Measurements from ENCODE around the gene GLDN.

GLDN gene

GRCh38 chr15:51356983-51357382, 15.5 kb downstream of the GLDN start:
- DNase-seq (ENCODE audit: low read depth in 3 of 3): no peak

- DNase-seq (ENCODE audit: low read depth in 3 of 3): no peak
These were observed 18.5 kb downstream of the GLDN start for GRCh38 chr15:51359981-51360380.

- DNase-seq (ENCODE audit: low read depth in 3 of 3): no peak
These were observed 21.9 kb downstream of the GLDN start for GRCh38 chr15:51363383-51363782.

- DNase-seq (ENCODE audit: low read depth in 3 of 3): no peak
These were observed 24.0 kb downstream of the GLDN start for GRCh38 chr15:51365417-51365816.

- no peak for DNase-seq (ENCODE audit: low read depth in 3 of 3)
These were observed 24.6 kb downstream of the GLDN start for GRCh38 chr15:51366071-51366470.

GRCh38 chr15:51366920-51367319, 25.5 kb downstream of the GLDN start:
- no peak for DNase-seq (ENCODE audit: low read depth in 3 of 3)

GRCh38 chr15:51367322-51367976, 26.0 kb downstream of the GLDN start:
- DNase-seq (ENCODE audit: low read depth in 3 of 3): no peak

GRCh38 chr15:51368307-51368706, 26.9 kb downstream of the GLDN start:
- no peak for DNase-seq (ENCODE audit: low read depth in 3 of 3)

- DNase-seq (ENCODE audit: low read depth in 3 of 3): no peak
These were observed 27.4 kb downstream of the GLDN start for GRCh38 chr15:51368751-51369450.

GRCh38 chr15:51369451-51369761, 28.0 kb downstream of the GLDN start:
- no peak for DNase-seq (ENCODE audit: low read depth in 3 of 3)

GRCh38 chr15:51371266-51371665, 29.8 kb downstream of the GLDN start:
- no peak for DNase-seq (ENCODE audit: low read depth in 3 of 3)

- no peak for DNase-seq (ENCODE audit: low read depth in 3 of 3)
These were observed 32.7 kb downstream of the GLDN start for GRCh38 chr15:51374131-51374530.

GRCh38 chr15:51375966-51376640, 34.6 kb downstream of the GLDN start:
- DNase-seq (ENCODE audit: low read depth in 3 of 3): no peak

- DNase-seq (ENCODE audit: low read depth in 3 of 3): no peak
These were observed 35.8 kb downstream of the GLDN start for GRCh38 chr15:51377038-51377786.

GRCh38 chr15:51378406-51378805, 37.0 kb downstream of the GLDN start:
- DNase-seq (ENCODE audit: low read depth in 3 of 3): no peak

GRCh38 chr15:51379390-51379789, 37.9 kb downstream of the GLDN start:
- DNase-seq (ENCODE audit: low read depth in 3 of 3): no peak

GRCh38 chr15:51380999-51381806, 39.7 kb downstream of the GLDN start:
- DNase-seq (ENCODE audit: low read depth in 3 of 3): no peak

GRCh38 chr15:51382787-51383186, 41.3 kb downstream of the GLDN start:
- DNase-seq (ENCODE audit: low read depth in 3 of 3): no peak

GRCh38 chr15:51386029-51386428, 44.6 kb downstream of the GLDN start:
- DNase-seq (ENCODE audit: low read depth in 3 of 3): no peak

GRCh38 chr15:51386486-51386885, 45.0 kb downstream of the GLDN start:
- no peak for DNase-seq (ENCODE audit: low read depth in 3 of 3)

GRCh38 chr15:51386960-51387698, 45.7 kb downstream of the GLDN start:
- no peak for DNase-seq (ENCODE audit: low read depth in 3 of 3)
